ENCODE results near the gene KIF24. TPM values are rescaled to one million over a fixed set of nuclear protein-coding genes. Genes with fewer than 3 reads are reported as not detected.

Gene KIF24
- total RNA-seq, 6 experiments from 2014 or later, result 0.14 to 0.74 (median 0.24) TPM

DNA sequence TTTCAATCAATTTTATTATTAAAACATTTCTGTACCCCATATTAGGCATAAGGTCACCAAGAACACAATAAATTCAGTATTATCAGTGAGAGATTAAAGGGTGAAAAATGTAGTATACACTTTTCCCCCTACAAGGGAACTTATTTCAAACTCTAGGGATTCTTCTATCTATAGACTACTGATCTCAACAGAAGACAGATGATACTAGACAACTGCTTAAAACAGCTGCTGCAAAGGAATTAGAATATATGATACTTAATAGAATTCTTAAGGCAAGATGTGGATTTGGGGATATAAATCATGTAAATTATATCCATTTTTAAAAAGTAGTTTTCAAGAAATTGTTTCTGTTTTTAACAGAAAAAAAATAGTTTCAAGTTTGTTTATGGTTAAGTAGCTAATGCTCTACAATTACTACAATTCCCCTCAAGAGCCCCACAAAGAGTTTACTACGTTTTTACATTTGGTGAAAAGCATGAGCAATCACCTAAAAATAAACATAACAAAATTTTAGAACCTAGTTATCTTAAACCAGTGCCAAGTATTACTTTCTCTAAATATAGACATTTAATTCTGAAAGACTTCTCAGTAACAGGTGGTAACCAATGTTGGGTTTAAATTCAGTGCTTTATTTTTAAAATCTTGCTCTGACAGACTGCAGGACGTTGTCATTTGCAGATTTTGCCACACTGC, 6.0 kb downstream of the KIF24 start:
- WGBS (ENCODE audit: insufficient coverage, low coverage, low lambda C conversion rate, missing lambda C conversion rate), result 71% methylated on average over 2 of the region's 2 CpGs
- H3K36me3 ChIP-seq, result no peaks in the 10 kb centered on the region

DNA sequence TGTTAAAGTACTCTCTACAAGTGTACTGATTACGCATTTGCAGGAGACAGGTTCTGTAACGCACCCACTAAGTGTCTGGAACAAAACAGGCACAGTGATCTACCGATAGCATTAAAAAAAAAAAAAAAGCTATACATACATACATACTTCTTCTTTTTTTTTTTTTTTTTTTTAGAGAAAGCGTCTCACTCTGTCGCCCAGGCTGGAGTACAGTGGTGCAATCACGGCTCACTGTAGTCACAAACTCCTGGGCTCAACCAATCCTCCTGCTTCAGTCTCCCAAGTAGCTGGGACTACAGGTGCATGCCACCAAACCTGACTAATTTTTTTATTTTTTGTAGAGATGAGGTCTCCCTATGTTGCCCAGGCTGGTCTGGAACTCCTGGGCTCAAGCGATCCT, 7.6 kb downstream of the KIF24 start:
- Histone ChIP-seq H3K9me3 (no peaks in the 10 kb centered on the region), H3K36me3 (no peaks in the 10 kb centered on the region), H3K27ac (no peak overlapping the region), H3K4me1 (no peaks in the 10 kb centered on the region), H3K27me3 (no peaks in the 10 kb centered on the region), H3K4me3 (no peak overlapping the region)
- DNase-seq (no peak), ATAC-seq (no peak)
- WGBS (ENCODE audit: insufficient coverage, low coverage, low lambda C conversion rate, missing lambda C conversion rate), result 97% methylated on average over 7 of the region's 7 CpGs
- intact Hi-C loops (cut with DNase I), result no loop called here
- TF ChIP-seq, protein P1, sequence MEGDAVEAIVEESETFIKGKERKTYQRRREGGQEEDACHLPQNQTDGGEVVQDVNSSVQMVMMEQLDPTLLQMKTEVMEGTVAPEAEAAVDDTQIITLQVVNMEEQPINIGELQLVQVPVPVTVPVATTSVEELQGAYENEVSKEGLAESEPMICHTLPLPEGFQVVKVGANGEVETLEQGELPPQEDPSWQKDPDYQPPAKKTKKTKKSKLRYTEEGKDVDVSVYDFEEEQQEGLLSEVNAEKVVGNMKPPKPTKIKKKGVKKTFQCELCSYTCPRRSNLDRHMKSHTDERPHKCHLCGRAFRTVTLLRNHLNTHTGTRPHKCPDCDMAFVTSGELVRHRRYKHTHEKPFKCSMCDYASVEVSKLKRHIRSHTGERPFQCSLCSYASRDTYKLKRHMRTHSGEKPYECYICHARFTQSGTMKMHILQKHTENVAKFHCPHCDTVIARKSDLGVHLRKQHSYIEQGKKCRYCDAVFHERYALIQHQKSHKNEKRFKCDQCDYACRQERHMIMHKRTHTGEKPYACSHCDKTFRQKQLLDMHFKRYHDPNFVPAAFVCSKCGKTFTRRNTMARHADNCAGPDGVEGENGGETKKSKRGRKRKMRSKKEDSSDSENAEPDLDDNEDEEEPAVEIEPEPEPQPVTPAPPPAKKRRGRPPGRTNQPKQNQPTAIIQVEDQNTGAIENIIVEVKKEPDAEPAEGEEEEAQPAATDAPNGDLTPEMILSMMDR (IDR thresholded peaks at IDR 0.05), result no peak
- no peak for TF ChIP-seq POLR2A (IDR thresholded peaks at IDR 0.05)

More for the DNA sequence above, 6.0 kb downstream of the KIF24 start:
- Histone ChIP-seq H3K27ac (no peak overlapping the region), H3K27me3 (no peaks in the 10 kb centered on the region), H3K4me3 (no peak overlapping the region), H3K4me1 (no peaks in the 10 kb centered on the region), H3K9me3 (no peaks in the 10 kb centered on the region)
- intact Hi-C loops (cut with DNase I), result no loop called here
- no peak for TF ChIP-seq POLR2A (IDR thresholded peaks at IDR 0.05)
- TF ChIP-seq, protein P1 (IDR thresholded peaks at IDR 0.05), result no peak
- DNase-seq (no peak), ATAC-seq (no peak)

DNA sequence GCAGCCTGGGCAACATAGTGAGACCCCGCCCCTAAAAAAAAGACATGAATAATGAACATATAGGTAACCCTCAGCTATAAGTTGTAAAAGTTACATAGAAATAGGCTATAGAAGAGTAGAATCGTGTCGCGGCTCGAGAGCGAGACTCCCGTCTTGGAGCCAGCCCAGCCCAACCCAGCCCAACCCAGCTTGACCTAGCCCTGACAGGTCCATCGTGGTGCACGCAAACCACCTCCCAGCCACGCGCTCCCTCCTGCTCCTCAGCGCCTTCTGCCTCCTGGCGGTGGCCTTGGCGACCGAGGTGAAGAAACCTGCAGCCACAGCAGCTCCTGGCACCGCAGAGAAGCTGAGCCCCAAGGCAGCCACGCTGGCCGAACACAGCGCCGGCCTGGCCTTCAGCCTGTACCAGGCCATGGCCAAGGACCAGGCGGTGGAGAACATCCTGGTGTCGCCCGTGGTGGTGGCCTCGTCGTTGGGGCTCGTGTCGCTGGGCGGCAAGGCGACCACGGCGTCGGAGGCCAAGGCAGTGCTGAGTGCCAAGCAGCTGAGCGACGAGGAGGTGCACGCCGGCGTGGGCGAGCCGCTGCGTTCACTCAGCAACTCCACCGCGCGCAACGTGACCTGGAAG, 10.8 kb downstream of the KIF24 start:
- WGBS (ENCODE audit: insufficient coverage, low coverage, low lambda C conversion rate, missing lambda C conversion rate), result 88% methylated on average over 13 of the region's 44 CpGs
- no peaks in the 10 kb centered on the region for H3K9me3 ChIP-seq
- no peak overlapping the region for H3K4me3 ChIP-seq
- intact Hi-C loops (cut with DNase I), result no loop called here
- peak in 1 of 3 donors; percentile 48 for DNase-seq
- no peak for TF ChIP-seq POLR2A (IDR thresholded peaks at IDR 0.05)
- TF ChIP-seq, protein P1 (IDR thresholded peaks at IDR 0.05), result no peak
- no peaks in the 10 kb centered on the region for H3K36me3 ChIP-seq
- no peaks in the 10 kb centered on the region for H3K27me3 ChIP-seq
- H3K27ac ChIP-seq, result no peak overlapping the region
- H3K4me1 ChIP-seq, result no peaks in the 10 kb centered on the region
- no peak for ATAC-seq

DNA sequence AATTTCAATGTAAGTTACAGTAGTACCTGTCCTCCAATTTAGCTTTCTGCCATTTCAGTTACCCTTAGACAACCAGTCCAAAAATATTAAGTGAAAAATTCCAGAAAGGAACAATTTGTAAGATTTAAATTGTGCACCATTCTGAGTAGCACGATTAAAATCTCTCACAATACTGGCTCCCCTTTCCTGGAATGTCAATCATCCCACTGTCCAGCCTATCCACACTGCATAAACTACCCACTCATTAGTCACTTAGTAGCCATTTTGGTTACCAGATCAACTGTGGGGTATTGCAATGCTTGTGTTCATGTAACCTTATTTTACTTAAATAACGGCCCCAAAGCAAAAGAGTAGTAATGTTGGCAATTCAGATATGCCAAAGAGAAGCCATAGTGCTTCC, 11.6 kb downstream of the KIF24 start:
- Histone ChIP-seq H3K4me1 (no peaks in the 10 kb centered on the region), H3K4me3 (no peak overlapping the region), H3K36me3 (no peaks in the 10 kb centered on the region), H3K9me3 (no peaks in the 10 kb centered on the region), H3K27me3 (no peaks in the 10 kb centered on the region), H3K27ac (no peak overlapping the region)
- 81% methylated on average over 2 of the region's 2 CpGs for WGBS (ENCODE audit: insufficient coverage, low coverage, low lambda C conversion rate, missing lambda C conversion rate)
- intact Hi-C loops (cut with DNase I), result no loop called here
- ATAC-seq, result no peak
- no peak for DNase-seq
- no peak for TF ChIP-seq POLR2A (IDR thresholded peaks at IDR 0.05)
- TF ChIP-seq, protein P1 (IDR thresholded peaks at IDR 0.05), result no peak
